H1 (cell line): ENCODE data around the gene MED29. TPM values are rescaled to one million over a fixed set of nuclear protein-coding genes. Genes with fewer than 3 reads are reported as not detected.

Experiments
- CTCF ChIA-PET: fragments of 300-600 bp; sonication (Branson Sonifier 250); formaldehyde crosslinking; loops from one replicate; lab custom pipeline; 2021; ENCODE audit not compliant: partially characterized antibody; lab: Charles Lee
- POLR2A ChIA-PET: fragments of 300-600 bp; sonication (Branson Sonifier 250); formaldehyde crosslinking; loops from one replicate; lab custom pipeline; 2021; ENCODE audit warnings: inconsistent platforms; ENCODE audit not compliant: partially characterized antibody; lab: Charles Lee
- DNase-seq, 2 experiments: peaks; one replicate each; pipeline versions ENCODE4 v3.0.0 to v3.0.0-alpha.2; 2010 to 2022; ENCODE audit warnings: low spot score in 2 of 2, low read depth in 1 of 2, mixed read lengths in 1 of 2
- FAIRE-seq: peaks from 2 replicates; lab custom pipeline; 2011; peaks lifted over from hg19 to GRCh38; lab: Jason Lieb, UNC
- H2AFZ ChIP-seq: 2 replicates; pipeline ENCODE4 v1.8.1; 2012; ENCODE audit warnings: low read length, inconsistent platforms
- H2AK5ac ChIP-seq: 2 replicates; pipeline ENCODE4 v1.6.1; 2013; ENCODE audit warnings: low read depth, low read length
- H2BK120ac ChIP-seq: replicated peaks from 2 replicates; pipeline ENCODE3; 2013; ENCODE audit warnings: low read depth, low read length, inconsistent platforms
- H2BK12ac ChIP-seq: 2 replicates; pipeline ENCODE4 v1.6.1; 2013; ENCODE audit warnings: low read depth, low read length
- H2BK15ac ChIP-seq: 2 replicates; pipeline ENCODE4 v1.6.1; 2013; ENCODE audit warnings: low read length
- H2BK20ac ChIP-seq: 2 replicates; pipeline ENCODE4 v1.6.1; 2013; ENCODE audit warnings: low read length
- H2BK5ac ChIP-seq: 2 replicates; pipeline ENCODE4 v1.6.1; 2013; ENCODE audit warnings: low read depth, low read length
- H3K14ac ChIP-seq: 2 replicates; pipeline ENCODE4 v1.6.1; 2013; ENCODE audit warnings: inconsistent platforms; ENCODE audit not compliant: insufficient read length
- H3K18ac ChIP-seq: 2 replicates; pipeline ENCODE4 v1.6.1; 2013; ENCODE audit warnings: low read length; ENCODE audit errors: extremely low read depth
- H3K23ac ChIP-seq: 2 replicates; pipeline ENCODE4 v1.6.1; 2013; ENCODE audit warnings: inconsistent platforms; ENCODE audit not compliant: insufficient read length
- H3K23me2 ChIP-seq: 2 replicates; pipeline ENCODE4 v1.6.1; 2013; ENCODE audit warnings: low read depth, low read length
- H3K27ac ChIP-seq: 2 replicates; pipeline ENCODE4 v1.6.1; 2011; ENCODE audit warnings: low read depth, low read length, inconsistent platforms
- H3K27me3 ChIP-seq, 4 experiments: replicated peaks in 1 of 4; 1 replicate in 1 of 4; 2 replicates in 3 of 4; pipeline versions ENCODE4 v1.6.1 to v1.8.1; 2011 to 2013; ENCODE audit warnings: low read length in 3 of 4, mild to moderate bottlenecking in 3 of 4, inconsistent platforms in 2 of 4, mixed read lengths in 2 of 4, moderate library complexity in 1 of 4; ENCODE audit not compliant: control insufficient read depth in 3 of 4, insufficient read depth in 3 of 4; ENCODE audit errors: extremely low read depth in 1 of 4
- H3K36me3 ChIP-seq, 4 experiments: 2 replicates each; pipeline versions ENCODE4 v1.6.1 to v1.8.1; 2011 to 2013; ENCODE audit warnings: mild to moderate bottlenecking in 4 of 4, low read length in 3 of 4, moderate library complexity in 2 of 4, control low read depth in 1 of 4, inconsistent platforms in 1 of 4; ENCODE audit not compliant: insufficient read depth in 4 of 4, control insufficient read depth in 2 of 4
- H3K4ac ChIP-seq: replicated peaks from 2 replicates; pipeline ENCODE3; 2013; ENCODE audit warnings: low read length, low read depth, mixed read lengths, inconsistent platforms; ENCODE audit not compliant: insufficient read length
- H3K4me1 ChIP-seq, 4 experiments: replicated peaks in 1 of 4; 1 replicate in 1 of 4; 2 replicates in 3 of 4; pipeline versions ENCODE4 v1.6.1 to v1.8.1; 2011 to 2013; ENCODE audit warnings: low read length in 3 of 4, inconsistent platforms in 2 of 4, mixed read lengths in 1 of 4; ENCODE audit not compliant: insufficient read depth in 4 of 4, control insufficient read depth in 3 of 4
- H3K4me2 ChIP-seq, 2 experiments: 2 replicates each; pipeline versions ENCODE4 v1.6.1 to v1.8.1; 2011 to 2013; ENCODE audit warnings: low read depth in 2 of 2, low read length in 2 of 2, control low read depth in 1 of 2, inconsistent platforms in 1 of 2, mild to moderate bottlenecking in 1 of 2; ENCODE audit not compliant: insufficient read depth in 1 of 2
- H3K4me3 ChIP-seq, 4 experiments: fragments of 200-600, 300-600 bp in 1 of 4; sonication (generic), shearing (Covaris generic), sonication (Bioruptor Twin) in 1 of 4; 2 replicates each; pipeline versions ENCODE4 v1.5.1 to v1.8.1; 2011 to 2016; ENCODE audit warnings: low read length in 4 of 4, low read depth in 3 of 4, control low read depth in 2 of 4, inconsistent platforms in 2 of 4, mild to moderate bottlenecking in 2 of 4, mixed read lengths in 1 of 4, moderate library complexity in 1 of 4; ENCODE audit not compliant: insufficient read depth in 2 of 4; ENCODE audit errors: extremely low read depth in 1 of 4
- H3K56ac ChIP-seq: replicated peaks from 2 replicates; pipeline ENCODE3; 2013; ENCODE audit warnings: low read depth, mild to moderate bottlenecking, mixed read lengths, low read length, inconsistent platforms; ENCODE audit not compliant: insufficient read length
- H3K79me1 ChIP-seq: 2 replicates; pipeline ENCODE4 v1.6.1; 2013; ENCODE audit warnings: low read depth, low read length, control low read depth
- H3K79me2 ChIP-seq, 2 experiments: 2 replicates each; pipeline versions ENCODE4 v1.6.1 to v1.8.1; 2012 to 2013; ENCODE audit warnings: low read length in 2 of 2, mild to moderate bottlenecking in 2 of 2, inconsistent platforms in 1 of 2; ENCODE audit not compliant: insufficient read depth in 2 of 2, control insufficient read depth in 1 of 2
- H3K9ac ChIP-seq, 4 experiments: replicated peaks in 1 of 4; 1 replicate in 1 of 4; 2 replicates in 3 of 4; pipeline versions ENCODE4 v1.6.1 to v1.8.1; 2011 to 2013; ENCODE audit warnings: low read depth in 3 of 4, low read length in 3 of 4, control low read depth in 2 of 4, mild to moderate bottlenecking in 2 of 4, moderate library complexity in 2 of 4, inconsistent platforms in 1 of 4; ENCODE audit errors: extremely low read depth in 1 of 4
- H3K9me3 ChIP-seq, 2 experiments: 2 replicates each; pipeline versions ENCODE4 v1.6.1 to v1.8.1; 2012 to 2013; ENCODE audit warnings: mild to moderate bottlenecking in 2 of 2, moderate library complexity in 2 of 2, control low read depth in 1 of 2, inconsistent platforms in 1 of 2, low read depth in 1 of 2, low read length in 1 of 2, mixed read lengths in 1 of 2; ENCODE audit not compliant: insufficient read depth in 2 of 2
- H4K20me1 ChIP-seq, 2 experiments: replicated peaks in 1 of 2; 2 replicates each; pipeline versions ENCODE3 to v1.8.1; 2011 to 2013; ENCODE audit warnings: inconsistent platforms in 2 of 2, low read length in 2 of 2, mild to moderate bottlenecking in 1 of 2; ENCODE audit not compliant: insufficient read depth in 2 of 2, control insufficient read depth in 1 of 2
- H4K5ac ChIP-seq: 2 replicates; pipeline ENCODE4 v1.6.1; 2013; ENCODE audit warnings: low read length, low read depth, mixed read lengths, inconsistent platforms; ENCODE audit not compliant: insufficient read length
- H4K8ac ChIP-seq: 2 replicates; pipeline ENCODE4 v1.8.0; 2013; ENCODE audit warnings: mild to moderate bottlenecking, moderate library complexity, low read length, inconsistent platforms; ENCODE audit not compliant: insufficient read depth; ENCODE audit errors: extremely low read depth
- H4K91ac ChIP-seq: replicated peaks from 2 replicates; pipeline ENCODE3; 2013; ENCODE audit warnings: low read length, mixed read lengths, inconsistent platforms; ENCODE audit not compliant: insufficient read length
- EZH2 ChIP-seq: fragments of 200-600 bp; sonication (generic); IDR thresholded peaks from 2 replicates; pipeline ENCODE4 v1.7.1; 2012; ENCODE audit warnings: low read depth, mild to moderate bottlenecking, moderate library complexity, low read length, inconsistent platforms; ENCODE audit not compliant: severe bottlenecking
- KDM1A ChIP-seq: fragments of 200-600, 300-600 bp; sonication (generic); IDR thresholded peaks from 2 replicates; pipeline ENCODE4 v1.7.1; 2016; ENCODE audit warnings: mild to moderate bottlenecking, low read length, borderline replicate concordance
- NANOG ChIP-seq: IDR thresholded peaks from 2 replicates; pipeline ENCODE4 v1.6.1; 2011; ENCODE audit warnings: low read length, low read depth, mild to moderate bottlenecking, inconsistent platforms; ENCODE audit not compliant: insufficient read depth, poor library complexity, severe bottlenecking
- SIX5 ChIP-seq: IDR thresholded peaks from 2 replicates; pipeline ENCODE4 v1.6.1; 2011; ENCODE audit warnings: mild to moderate bottlenecking, low read depth, low read length
- WGBS, 2 experiments: shearing (Covaris generic) in 1 of 2; methylation state at CpG; one replicate each; pipeline versions ENCODE4 v1.1.6 to v1.1.7; 2013 to 2015; ENCODE audit warnings: low lambda C conversion rate in 2 of 2, mixed read lengths in 2 of 2, inconsistent platforms in 1 of 2, low coverage in 1 of 2, missing lambda C conversion rate in 1 of 2; ENCODE audit not compliant: insufficient replicate concordance in 2 of 2, insufficient coverage in 1 of 2, insufficient read length in 1 of 2; ENCODE audit errors: extremely low coverage in 1 of 2, missing lambda C conversion rate in 1 of 2; 5-methylcytosine and 5-hydroxymethylcytosine counted together
- polyA plus RNA-seq, 7 experiments: library from polyadenylated mRNA; depleted of rRNA in 3 of 7; stranded (reverse) in 5 of 7; unstranded in 2 of 7; fragments of >200 nt in 5 of 7; fragments of 200-250 nt in 2 of 7; gene quantifications; 1 replicate in 5 of 7; 2 replicates in 1 of 7; 4 replicates in 1 of 7; pipeline versions ENCODE4 v1.2.1 to v1.2.3, GENCODE V29; 2011 to 2013; ENCODE audit warnings: missing spikeins in 2 of 7, mixed read lengths in 2 of 7
- total RNA-seq: library from RNA; stranded (reverse); fragmentation: NEBNext Ultra II Directional; extraction: Animal tissue kit (Norgen Biotek cat#: 25700); gene quantifications from 2 replicates; pipeline ENCODE4 v1.2.1, GENCODE V29; 2021

The MED29 gene
- total and polyA plus RNA-seq, 2 of the 8 experiments (the other 6 are each of a cell fraction or from before 2014, with no cell fraction given) = 31.1 to 52.5 TPM

DNA sequence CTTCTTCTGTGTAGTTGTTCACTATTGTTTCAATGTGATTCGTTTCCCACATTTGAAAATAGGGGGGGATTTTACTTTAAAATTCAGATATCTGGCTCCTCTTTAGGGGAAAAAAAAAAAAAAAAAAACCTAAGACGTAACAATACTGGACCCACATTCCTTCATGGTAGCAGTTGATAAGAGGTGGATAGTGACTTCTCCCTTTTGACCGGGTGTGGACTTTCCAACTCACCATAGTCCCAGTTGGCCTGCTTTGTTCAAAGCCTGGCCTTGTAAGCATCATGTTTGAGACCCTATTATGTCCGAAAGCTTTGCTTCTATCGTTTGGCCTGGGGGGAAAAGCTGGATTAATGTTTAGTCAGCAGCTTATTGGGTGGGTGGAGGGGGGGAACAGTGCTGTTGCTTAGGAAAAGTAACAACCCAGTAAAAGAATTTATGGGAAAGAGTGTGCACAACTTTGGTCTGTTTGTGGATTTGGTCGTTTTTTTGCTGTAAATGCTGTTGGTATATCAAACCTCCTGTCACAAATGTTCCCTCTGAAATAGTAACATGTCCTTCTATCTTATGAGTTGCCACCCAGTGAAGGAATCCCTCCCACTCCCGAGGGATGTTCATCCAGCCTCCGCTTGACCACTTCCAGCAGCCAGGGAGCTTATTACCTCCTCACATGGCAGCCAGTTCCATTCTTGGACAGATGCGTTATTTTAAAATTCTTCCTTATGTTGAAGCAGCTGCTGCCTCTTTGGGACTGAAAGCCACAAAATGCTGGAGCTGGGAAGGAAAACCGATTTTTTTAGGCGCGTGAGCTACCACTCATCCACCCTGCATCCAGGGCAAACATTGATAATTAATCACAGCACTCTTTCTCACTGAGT, 38.6 kb upstream of the MED29 start:
- H2AFZ ChIP-seq = no peak overlapping the region
- H3K23ac ChIP-seq = no peak overlapping the region
- H2BK12ac ChIP-seq = no peak overlapping the region
- H4K20me1 ChIP-seq = peaks cover 7 to 10% of the 10 kb centered on the region in 2 experiments
- H3K4ac ChIP-seq = no peak overlapping the region
- H3K4me3 ChIP-seq = no peak overlapping the region
- H3K18ac ChIP-seq = no peak overlapping the region
- no peak overlapping the region for H3K9ac ChIP-seq
- POLR2A ChIA-PET = interaction anchor here (1.1 to 4.9 kb wide), 4 partner anchors 9 to 39 kb away, joined by 3 to 18 read pairs (median 6); partner anchors contain the start of genes GMFG, MED29 and PAF1
- no peaks in the 10 kb centered on the region for H3K23me2 ChIP-seq
- H3K36me3 ChIP-seq = peaks cover 27 to 53% (median 40%) of the 10 kb centered on the region in 4 experiments
- H3K4me2 ChIP-seq = no peak overlapping the region
- H4K5ac ChIP-seq = no peak overlapping the region
- no peaks in the 10 kb centered on the region for H3K4me1 ChIP-seq
- no peak overlapping the region for H3K56ac ChIP-seq
- no peak overlapping the region for H2AK5ac ChIP-seq
- 0 out of 2 replicates have a peak, but pooled peaks cover 2% of the 10 kb centered on the region for H3K79me1 ChIP-seq
- FAIRE-seq (no peak), DNase-seq (no peak)
- H3K27ac ChIP-seq = no peak overlapping the region
- H2BK15ac ChIP-seq = no peak overlapping the region
- H2BK120ac ChIP-seq = no peak overlapping the region
- no peaks in the 10 kb centered on the region for H3K9me3 ChIP-seq
- H2BK5ac ChIP-seq = no peak overlapping the region
- no peak overlapping the region for H3K14ac ChIP-seq
- H4K91ac ChIP-seq = no peak overlapping the region
- no peak overlapping the region for H2BK20ac ChIP-seq
- H3K79me2 ChIP-seq = no peaks in the 10 kb centered on the region; a peak in 1 of 4 replicates
- 91% methylated on average over 11 of the region's 12 CpGs; no CpG with 5 or more reads in 1 of the 2 experiments for WGBS, 2 experiments
- H4K8ac ChIP-seq = no peak overlapping the region
- H3K27me3 ChIP-seq = no peaks in the 10 kb centered on the region
- CTCF ChIA-PET = interaction anchor here (0.6 to 2.3 kb wide), 5 partner anchors 14 to 1109 kb away, joined by 3 to 6 read pairs (median 3); no protein-coding TSS in a partner anchor
- TF ChIP-seq NANOG (no peak), EZH2 (no peak), KDM1A (no peak), SIX5 (no peak)
